ENCODE data around the gene NDST3.

Gene NDST3

GRCh38 chr4:118114720-118115119 lies 80.4 kb downstream of the NDST3 start:
- Histone ChIP-seq H3K4me3 (ENCODE audit: low read length) (no peak overlapping the region), H3K4me1 (ENCODE audit: control insufficient read depth, insufficient read depth, low read length) (no peaks in the 10 kb centered on the region), H3K27me3 (ENCODE audit: control insufficient read depth, insufficient read depth, low read length) (no peaks in the 10 kb centered on the region), H3K9me3 (ENCODE audit: control insufficient read depth, insufficient read depth, low read length) (no peaks in the 10 kb centered on the region), H3K27ac (ENCODE audit: low read length) (no peak overlapping the region), H3K36me3 (ENCODE audit: control insufficient read depth, insufficient read depth, low read length) (no peaks in the 10 kb centered on the region)
- WGBS (ENCODE audit: insufficient coverage, insufficient read length), result no CpG with 5 or more reads among the region's 3 CpGs
- DNase-seq (ENCODE audit: low read depth, low spot score), result no peak

GRCh38 chr4:118120120-118120760 lies 86.0 kb downstream of the NDST3 start:
- no peaks in the 10 kb centered on the region for H3K27me3 ChIP-seq (ENCODE audit: control insufficient read depth, insufficient read depth, low read length)
- no peak for DNase-seq (ENCODE audit: low read depth, low spot score)
- no CpG with 5 or more reads among the region's 5 CpGs for WGBS (ENCODE audit: insufficient coverage, insufficient read length)
- H3K4me3 ChIP-seq (ENCODE audit: low read length), result no peak overlapping the region
- no peaks in the 10 kb centered on the region for H3K9me3 ChIP-seq (ENCODE audit: control insufficient read depth, insufficient read depth, low read length)
- H3K27ac ChIP-seq (ENCODE audit: low read length), result no peak overlapping the region
- H3K4me1 ChIP-seq (ENCODE audit: control insufficient read depth, insufficient read depth, low read length), result no peaks in the 10 kb centered on the region
- no peaks in the 10 kb centered on the region for H3K36me3 ChIP-seq (ENCODE audit: control insufficient read depth, insufficient read depth, low read length)

DNA sequence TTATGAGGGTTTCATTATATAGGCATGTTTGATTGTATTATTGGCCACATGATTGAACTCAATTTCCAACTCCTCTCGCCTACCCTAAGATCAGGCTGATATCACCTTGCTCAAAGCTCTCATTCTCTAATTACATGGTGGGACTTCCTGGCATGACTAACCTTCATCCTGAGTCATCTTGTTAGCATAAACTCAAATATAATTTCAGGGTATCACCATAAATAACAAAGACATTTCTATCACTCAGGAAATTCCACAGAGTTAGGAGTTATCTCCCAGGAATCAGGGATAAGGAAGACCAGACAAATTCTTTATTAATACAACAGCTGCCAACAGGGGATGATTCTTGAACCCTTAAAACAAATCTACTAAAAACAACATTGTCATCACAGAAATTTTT lies 90.7 kb downstream of the NDST3 start:
- H3K4me1 ChIP-seq (ENCODE audit: control insufficient read depth, insufficient read depth, low read length), result no peaks in the 10 kb centered on the region
- H3K4me3 ChIP-seq (ENCODE audit: low read length), result no peak overlapping the region
- H3K27me3 ChIP-seq (ENCODE audit: control insufficient read depth, insufficient read depth, low read length), result no peaks in the 10 kb centered on the region
- no peak for DNase-seq (ENCODE audit: low read depth, low spot score)
- no peaks in the 10 kb centered on the region for H3K36me3 ChIP-seq (ENCODE audit: control insufficient read depth, insufficient read depth, low read length)
- no peaks in the 10 kb centered on the region for H3K9me3 ChIP-seq (ENCODE audit: control insufficient read depth, insufficient read depth, low read length)
- no peak overlapping the region for H3K27ac ChIP-seq (ENCODE audit: low read length)
- no CpG with 5 or more reads among the region's 1 CpG for WGBS (ENCODE audit: insufficient coverage, insufficient read length)

DNA sequence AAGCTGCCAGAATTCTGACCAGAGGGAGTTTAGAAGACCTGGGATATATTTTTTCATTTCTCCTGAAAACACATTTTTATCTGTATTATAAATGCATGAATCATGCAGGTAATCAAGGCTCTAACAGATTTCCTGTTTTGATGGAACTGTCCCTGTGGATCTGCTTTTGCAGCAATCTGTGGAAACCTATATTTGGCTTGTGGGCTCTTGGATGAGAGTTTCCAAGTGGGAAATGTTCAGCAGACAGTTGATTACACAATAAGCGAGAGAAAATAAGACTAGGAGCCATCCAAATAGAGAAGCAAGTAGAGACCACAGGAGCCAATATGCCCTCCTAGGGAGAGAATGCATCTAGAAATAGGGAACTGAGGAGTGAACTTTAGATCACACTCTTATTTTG lies 105.0 kb downstream of the NDST3 start:
- no peak for DNase-seq (ENCODE audit: low read depth, low spot score)
- Histone ChIP-seq H3K27me3 (ENCODE audit: control insufficient read depth, insufficient read depth, low read length) (no peaks in the 10 kb centered on the region), H3K27ac (ENCODE audit: low read length) (no peak overlapping the region), H3K4me3 (ENCODE audit: low read length) (no peak overlapping the region), H3K9me3 (ENCODE audit: control insufficient read depth, insufficient read depth, low read length) (no peaks in the 10 kb centered on the region), H3K4me1 (ENCODE audit: control insufficient read depth, insufficient read depth, low read length) (no peaks in the 10 kb centered on the region), H3K36me3 (ENCODE audit: control insufficient read depth, insufficient read depth, low read length) (no peaks in the 10 kb centered on the region)
- WGBS (ENCODE audit: insufficient coverage, insufficient read length), result no CpG with 5 or more reads among the region's 1 CpG

DNA sequence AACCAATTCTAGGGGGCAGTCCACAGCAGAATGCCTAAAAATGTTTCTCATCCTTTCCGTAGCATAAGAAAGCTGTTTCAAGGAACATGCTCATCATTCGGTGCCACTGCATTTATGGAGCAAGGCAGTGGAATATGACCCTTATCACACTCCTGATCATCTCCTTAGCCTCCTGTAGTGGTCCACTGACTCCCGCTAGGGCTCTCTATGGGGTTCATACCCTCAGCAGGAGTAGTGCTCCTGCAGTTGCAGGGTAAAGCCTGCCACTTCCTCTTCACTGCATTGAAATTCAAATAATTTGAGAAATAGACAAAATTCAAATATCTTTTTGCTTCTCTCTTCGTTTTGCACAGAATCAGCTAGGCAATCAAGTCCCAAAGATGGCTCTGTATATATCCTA lies 107.0 kb downstream of the NDST3 start:
- WGBS (ENCODE audit: insufficient coverage, insufficient read length), result no CpG with 5 or more reads among the region's 4 CpGs
- H3K4me3 ChIP-seq (ENCODE audit: low read length), result no peak overlapping the region

DNA sequence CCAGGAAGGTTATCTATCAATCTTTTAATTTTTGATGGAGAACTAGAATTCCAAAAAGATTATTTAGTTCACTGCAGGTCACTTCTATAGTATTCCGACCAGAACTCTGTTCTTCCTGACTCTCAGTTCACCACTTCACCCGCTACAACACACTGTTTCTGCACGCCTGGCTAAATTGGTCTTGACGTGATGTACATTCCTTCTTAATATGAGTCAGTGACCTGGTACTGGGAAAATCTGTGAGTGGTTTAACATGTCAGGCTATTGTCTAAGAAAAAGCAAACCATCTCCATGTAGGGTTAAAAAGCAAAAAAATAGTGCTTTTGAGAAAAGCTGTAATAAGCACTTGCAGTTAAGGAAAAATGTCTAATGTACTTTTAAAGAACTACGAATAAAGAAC lies 120.4 kb downstream of the NDST3 start:
- no peak for DNase-seq (ENCODE audit: low read depth, low spot score)
- H3K4me3 ChIP-seq (ENCODE audit: low read length), result no peak overlapping the region
- no peak overlapping the region for H3K27ac ChIP-seq (ENCODE audit: low read length)
- WGBS (ENCODE audit: insufficient coverage, insufficient read length), result no CpG with 5 or more reads among the region's 5 CpGs
- no peaks in the 10 kb centered on the region for H3K36me3 ChIP-seq (ENCODE audit: control insufficient read depth, insufficient read depth, low read length)
- H3K9me3 ChIP-seq (ENCODE audit: control insufficient read depth, insufficient read depth, low read length), result no peaks in the 10 kb centered on the region
- no peaks in the 10 kb centered on the region for H3K27me3 ChIP-seq (ENCODE audit: control insufficient read depth, insufficient read depth, low read length)
- no peaks in the 10 kb centered on the region for H3K4me1 ChIP-seq (ENCODE audit: control insufficient read depth, insufficient read depth, low read length)

More for the DNA sequence above, 107.0 kb downstream of the NDST3 start:
- Histone ChIP-seq H3K36me3 (ENCODE audit: control insufficient read depth, insufficient read depth, low read length) (no peaks in the 10 kb centered on the region), H3K27me3 (ENCODE audit: control insufficient read depth, insufficient read depth, low read length) (no peaks in the 10 kb centered on the region), H3K27ac (ENCODE audit: low read length) (no peak overlapping the region), H3K4me1 (ENCODE audit: control insufficient read depth, insufficient read depth, low read length) (no peaks in the 10 kb centered on the region), H3K9me3 (ENCODE audit: control insufficient read depth, insufficient read depth, low read length) (no peaks in the 10 kb centered on the region)
- no peak for DNase-seq (ENCODE audit: low read depth, low spot score)

GRCh38 chr4:118155516-118155915 lies 121.2 kb downstream of the NDST3 start:
- no peak overlapping the region for H3K27ac ChIP-seq (ENCODE audit: low read length)
- H3K9me3 ChIP-seq (ENCODE audit: control insufficient read depth, insufficient read depth, low read length), result no peaks in the 10 kb centered on the region
- no peak overlapping the region for H3K4me3 ChIP-seq (ENCODE audit: low read length)
- no peaks in the 10 kb centered on the region for H3K4me1 ChIP-seq (ENCODE audit: control insufficient read depth, insufficient read depth, low read length)
- no peaks in the 10 kb centered on the region for H3K36me3 ChIP-seq (ENCODE audit: control insufficient read depth, insufficient read depth, low read length)
- no peak for DNase-seq (ENCODE audit: low read depth, low spot score)
- H3K27me3 ChIP-seq (ENCODE audit: control insufficient read depth, insufficient read depth, low read length), result no peaks in the 10 kb centered on the region

DNA sequence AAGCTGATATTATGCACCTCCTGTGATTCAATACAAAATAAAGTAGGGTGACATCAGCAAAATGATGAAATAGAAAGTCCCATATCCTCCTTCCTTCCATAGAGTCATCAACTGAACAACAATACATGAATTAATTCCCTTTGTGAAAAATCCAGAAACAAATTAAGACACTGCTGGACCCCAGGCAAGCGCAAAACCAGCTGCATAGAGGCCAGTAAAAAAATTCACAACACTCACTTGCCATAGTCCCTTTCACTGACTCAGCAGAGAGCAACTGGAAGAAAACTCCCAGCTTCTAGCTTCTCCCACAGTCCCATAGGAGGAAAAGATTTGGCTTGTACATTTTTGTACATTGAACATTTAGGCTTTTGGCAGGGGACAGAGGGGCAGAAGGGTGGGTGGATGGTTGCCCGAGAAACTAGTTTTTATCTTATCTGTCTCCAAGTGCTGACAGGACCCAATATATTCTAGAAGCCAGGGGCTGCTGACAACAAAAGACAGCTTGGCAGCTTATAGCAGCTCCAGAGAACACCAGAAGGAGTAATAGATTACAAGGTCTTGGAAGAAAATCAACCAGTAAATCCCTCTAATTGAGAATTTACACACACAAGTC lies 124.6 kb downstream of the NDST3 start:
- H3K4me1 ChIP-seq (ENCODE audit: control insufficient read depth, insufficient read depth, low read length), result no peaks in the 10 kb centered on the region
- no peaks in the 10 kb centered on the region for H3K9me3 ChIP-seq (ENCODE audit: control insufficient read depth, insufficient read depth, low read length)
- DNase-seq (ENCODE audit: low read depth, low spot score), result no peak
- WGBS (ENCODE audit: insufficient coverage, insufficient read length), result no CpG with 5 or more reads among the region's 2 CpGs
- H3K27ac ChIP-seq (ENCODE audit: low read length), result no peak overlapping the region
- no peaks in the 10 kb centered on the region for H3K36me3 ChIP-seq (ENCODE audit: control insufficient read depth, insufficient read depth, low read length)
- H3K27me3 ChIP-seq (ENCODE audit: control insufficient read depth, insufficient read depth, low read length), result no peaks in the 10 kb centered on the region
- no peak overlapping the region for H3K4me3 ChIP-seq (ENCODE audit: low read length)

GRCh38 chr4:118167306-118167705 lies 133.0 kb downstream of the NDST3 start:
- H3K4me1 ChIP-seq (ENCODE audit: control insufficient read depth, insufficient read depth, low read length), result no peaks in the 10 kb centered on the region
- no peak for DNase-seq (ENCODE audit: low read depth, low spot score)
- WGBS (ENCODE audit: insufficient coverage, insufficient read length), result no CpG with 5 or more reads among the region's 1 CpG
- no peaks in the 10 kb centered on the region for H3K36me3 ChIP-seq (ENCODE audit: control insufficient read depth, insufficient read depth, low read length)
- H3K4me3 ChIP-seq (ENCODE audit: low read length), result no peak overlapping the region
- H3K27me3 ChIP-seq (ENCODE audit: control insufficient read depth, insufficient read depth, low read length), result no peaks in the 10 kb centered on the region
- H3K9me3 ChIP-seq (ENCODE audit: control insufficient read depth, insufficient read depth, low read length), result no peaks in the 10 kb centered on the region
- no peak overlapping the region for H3K27ac ChIP-seq (ENCODE audit: low read length)

- no peak for DNase-seq (ENCODE audit: low read depth, low spot score)
- no peaks in the 10 kb centered on the region for H3K4me1 ChIP-seq (ENCODE audit: control insufficient read depth, insufficient read depth, low read length)
- WGBS (ENCODE audit: insufficient coverage, insufficient read length), result no CpG with 5 or more reads among the region's 4 CpGs
Measured at GRCh38 chr4:118171381-118171780, 137.1 kb downstream of the NDST3 start.

DNA sequence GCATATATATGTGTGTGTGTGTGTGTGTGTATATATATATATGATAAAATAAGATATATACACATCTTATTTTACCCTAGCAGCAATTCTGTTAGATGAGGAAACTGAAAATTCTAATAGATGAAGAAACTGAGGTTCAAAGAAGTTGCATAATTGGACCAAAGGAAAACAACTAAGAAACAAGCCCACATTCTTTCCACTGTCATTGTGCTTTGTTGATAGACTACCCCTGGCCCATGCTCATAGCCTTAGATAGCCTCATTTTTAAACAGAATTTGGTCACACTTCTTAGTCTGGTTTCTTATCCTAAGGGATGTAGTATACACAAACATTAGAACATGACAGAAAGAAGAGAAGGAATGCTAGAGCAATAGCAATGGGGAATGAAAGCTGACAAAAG lies 138.8 kb downstream of the NDST3 start:
- H3K4me3 ChIP-seq (ENCODE audit: low read length), result no peak overlapping the region

More at GRCh38 chr4:118171381-118171780, 137.1 kb downstream of the NDST3 start:
- Histone ChIP-seq H3K9me3 (ENCODE audit: control insufficient read depth, insufficient read depth, low read length) (no peaks in the 10 kb centered on the region), H3K36me3 (ENCODE audit: control insufficient read depth, insufficient read depth, low read length) (no peaks in the 10 kb centered on the region), H3K27me3 (ENCODE audit: control insufficient read depth, insufficient read depth, low read length) (no peaks in the 10 kb centered on the region), H3K27ac (ENCODE audit: low read length) (no peak overlapping the region), H3K4me3 (ENCODE audit: low read length) (no peak overlapping the region)

More for the DNA sequence above, 138.8 kb downstream of the NDST3 start:
- Histone ChIP-seq H3K9me3 (ENCODE audit: control insufficient read depth, insufficient read depth, low read length) (no peaks in the 10 kb centered on the region), H3K27ac (ENCODE audit: low read length) (no peak overlapping the region), H3K4me1 (ENCODE audit: control insufficient read depth, insufficient read depth, low read length) (no peaks in the 10 kb centered on the region), H3K27me3 (ENCODE audit: control insufficient read depth, insufficient read depth, low read length) (no peaks in the 10 kb centered on the region), H3K36me3 (ENCODE audit: control insufficient read depth, insufficient read depth, low read length) (no peaks in the 10 kb centered on the region)
- DNase-seq (ENCODE audit: low read depth, low spot score), result no peak
